A549 treated with RU486 at 1 μM for 4 hours (cell line): Measurements from ENCODE around the gene GYPA. TPM values are rescaled to one million over a fixed set of nuclear protein-coding genes. Genes with fewer than 3 reads are reported as not detected.

Experiments
- total RNA-seq: library from RNA; stranded (reverse); fragments of 200-300 nt; extraction: Qiagen RNA extraction; gene quantifications from 5 replicates; pipeline ENCODE4 v1.2.3, GENCODE V29; 2022; ENCODE audit warnings: low read depth

GYPA gene
- total RNA-seq = not detected in 5 replicates

DNA sequence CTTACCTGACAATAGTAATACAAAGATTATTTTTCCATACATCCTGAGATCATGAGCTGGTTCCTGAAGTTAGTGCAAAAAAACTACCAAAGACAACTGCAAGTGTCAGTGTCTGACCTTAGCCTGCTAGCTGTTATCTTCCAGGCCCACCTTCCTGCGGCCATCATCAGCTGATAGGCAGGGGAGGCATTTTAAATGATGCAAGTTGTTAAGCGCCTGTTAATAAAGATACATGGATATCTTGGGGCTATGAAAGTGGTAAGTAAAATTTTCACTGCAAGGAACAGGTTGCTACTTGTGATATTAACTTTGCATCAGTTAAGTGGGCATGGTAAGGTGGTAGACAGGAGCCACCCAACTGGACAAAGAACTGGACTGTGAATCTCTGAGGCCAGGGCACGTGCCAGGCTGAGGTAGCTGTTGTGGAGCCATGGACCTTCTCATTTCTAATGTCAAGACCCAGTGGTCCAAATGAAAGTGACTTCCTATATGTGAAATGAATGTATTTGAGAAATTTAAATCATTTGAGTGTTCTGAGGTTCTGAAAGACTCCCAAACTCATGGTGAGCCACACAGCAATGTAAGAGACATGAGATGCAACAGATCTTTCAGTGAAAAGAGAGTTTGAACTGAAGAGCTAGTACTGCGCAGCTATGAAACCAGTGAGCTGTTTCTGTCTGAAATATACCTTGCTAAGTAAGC lies at the start of gene GYPA:
Gene GYPA (minus strand): TSS at position 125 of the 702 bp plus-strand sequence. CDS start 83 bp downstream, at position 42.

Other genes starting within 250 kb of the GYPA start
- not detected in 5 replicates for gene GYPE, start 235.2 kb downstream of the GYPA start, total RNA-seq
- not detected in 5 replicates for gene GYPB, start 121.3 kb downstream of the GYPA start, total RNA-seq